Motor neuron (in vitro differentiated cells): ENCODE results near the gene UBE2F. TPM values are rescaled to one million over a fixed set of nuclear protein-coding genes. Genes with fewer than 3 reads are reported as not detected.
A peak's percentile ranks its signal among the peaks of the same experiment; 100 is the strongest.
"Not testable (repeated sequence)": the region's sequence is repeated elsewhere in the genome, so short reads cannot be mapped to it uniquely, and the experiment has no call there.

ENCODE experiments used
- ATAC-seq, 8 experiments: fragments of 200-7000 bp; cut with Tn5 transposase; replicated peaks in 6 of 8; 2 replicates each; pipeline ENCODE4 v1.8.0; 2021; ENCODE audit warnings: mild to moderate bottlenecking in 8 of 8, moderate library complexity in 8 of 8
- H3K27ac ChIP-seq, 2 donors: fragments of 250-450 bp; sonication (Bioruptor Pico); 2 replicates each; pipeline ENCODE4 v1.9.0; 2021; ENCODE audit warnings: antibody characterized with exemption in 2 of 2, mild to moderate bottlenecking in 2 of 2, moderate library complexity in 1 of 2
- H3K4me1 ChIP-seq, 2 donors: fragments of 250-450 bp; sonication (Bioruptor Pico); replicated peaks in 1 of 2; 2 replicates each; pipeline ENCODE4 v1.6.1; 2021; ENCODE audit warnings: antibody characterized with exemption in 2 of 2, mild to moderate bottlenecking in 2 of 2, moderate library complexity in 1 of 2
- H3K4me3 ChIP-seq, 5 donors: fragments of 250-450 bp; sonication (Bioruptor Pico); 2 replicates each; pipeline ENCODE4 v1.9.0; 2021; ENCODE audit warnings: antibody characterized with exemption in 5 of 5, mild to moderate bottlenecking in 5 of 5, moderate library complexity in 4 of 5
- WGBS, 10 experiments: fragments of 450-650 bp; shearing (Covaris generic); methylation state at CpG; one replicate each; pipeline ENCODE4 v1.0.0; 2022; 5-methylcytosine and 5-hydroxymethylcytosine counted together
- in situ Hi-C, 9 experiments: fragments of 400-800 bp; cut with MboI; loops; one replicate each; pipeline ENCODE4 v1.15.0; 2021; ENCODE audit warnings: low sequenced_read_pairs in 9 of 9, low pct_unique_long_range_greater_than_20kb in 2 of 9; ENCODE audit not compliant: unreplicated experiment in 9 of 9
- total RNA-seq, 8 experiments: library from RNA; unstranded; fragments of 300-600 nt; gene quantifications; 2 replicates each; pipeline versions ENCODE4 v1.2.3 to v1.2.4, GENCODE V29; 2022

The UBE2F gene
- total RNA-seq, 8 experiments from 2014 or later: 18.2 to 65.1 (median 33.0) TPM

GRCh38 chr2:238057696-238058575, 91.1 kb downstream of the UBE2F start:
- H3K4me3 ChIP-seq, H3K4me1 ChIP-seq, H3K27ac ChIP-seq, in situ Hi-C loops, ATAC-seq: not testable (repeated sequence)
- 83 to 100% (median 100%) methylated on average over 1 to 7 of the region's 44 CpGs; no CpG with 5 or more reads in 5 of the 10 experiments for WGBS, 10 experiments

- Histone ChIP-seq H3K27ac (no peak overlapping the region), H3K4me3 (peak overlapping the region in 4 of 5 donors; percentile 69 to 90 (median 80)), H3K4me1 (peaks cover 6 to 9% of the 10 kb centered on the region in 2 donors)
- 75 to 100% (median 90%) methylated on average over 1 to 3 of the region's 3 CpGs; no CpG with 5 or more reads in 2 of the 10 experiments for WGBS, 10 experiments
- no peak for ATAC-seq
- in situ Hi-C loops: no loop called here
These were observed 92.7 kb downstream of the UBE2F start for GRCh38 chr2:238059505-238059904.

- H3K27ac ChIP-seq: peak overlapping the region; percentile 88 to 94
- peaks cover 6 to 9% of the 10 kb centered on the region in 2 donors for H3K4me1 ChIP-seq
- no peak for ATAC-seq
- peak overlapping the region; percentile 60 to 90 (median 74) for H3K4me3 ChIP-seq
- in situ Hi-C loops: no loop called here
- WGBS, 10 experiments: 0 to 20% (median 5%) methylated on average over 1 to 13 of the region's 18 CpGs; no CpG with 5 or more reads in 2 of the 10 experiments
These were observed 93.3 kb downstream of the UBE2F start for GRCh38 chr2:238060096-238060541.

GRCh38 chr2:238060542-238061314, 93.9 kb downstream of the UBE2F start, which contains the start of gene SCLY:
TSS of gene SCLY (plus strand) at chr2:238061001. CDS start at chr2:238061055, 54 bp downstream.
- in situ Hi-C loops: no loop called here
- Histone ChIP-seq H3K4me1 (peaks cover 6 to 9% of the 10 kb centered on the region in 2 donors), H3K4me3 (peak within 1 kb of the TSS; percentile 60 to 90 (median 74)), H3K27ac (peak within 1 kb of the TSS; percentile 88 to 94)
- peak; percentile 89 to 98 (median 96) for ATAC-seq
- WGBS, 10 experiments: 2% methylated on average over 8 to 9 of the region's 98 CpGs; no CpG with 5 or more reads in 8 of the 10 experiments

GRCh38 chr2:238061315-238062202, 94.7 kb downstream of the UBE2F start:
- H3K27ac ChIP-seq: peak overlapping the region; percentile 13 to 46
- WGBS, 10 experiments: 0 to 43% (median 4%) methylated on average over 1 to 23 of the region's 29 CpGs; no CpG with 5 or more reads in 1 of the 10 experiments
- in situ Hi-C loops: no loop called here
- peak in 3 of 8 experiments; percentile 0 to 1 (median 0) for ATAC-seq
- peaks cover 6 to 9% of the 10 kb centered on the region in 2 donors for H3K4me1 ChIP-seq
- peak overlapping the region; percentile 60 to 90 (median 74) for H3K4me3 ChIP-seq

GRCh38 chr2:238063414-238064189, 96.8 kb downstream of the UBE2F start:
- in situ Hi-C loops: no loop called here
- peaks cover 6 to 9% of the 10 kb centered on the region in 2 donors for H3K4me1 ChIP-seq
- no peak for ATAC-seq
- WGBS, 10 experiments: 60 to 100% (median 91%) methylated on average over 1 to 7 of the region's 8 CpGs
- no peak overlapping the region for H3K27ac ChIP-seq
- no peak overlapping the region for H3K4me3 ChIP-seq

GRCh38 chr2:238064376-238064775, 97.6 kb downstream of the UBE2F start:
- H3K4me1 ChIP-seq: peaks cover 6 to 9% of the 10 kb centered on the region in 2 donors
- in situ Hi-C loops: no loop called here
- WGBS, 10 experiments: 70 to 96% (median 85%) methylated on average over 3 to 7 of the region's 7 CpGs
- no peak overlapping the region for H3K4me3 ChIP-seq
- no peak overlapping the region for H3K27ac ChIP-seq
- ATAC-seq: no peak

GRCh38 chr2:238065071-238065846, 98.4 kb downstream of the UBE2F start:
- ATAC-seq: no peak
- in situ Hi-C loops: no loop called here
- no peak overlapping the region for H3K27ac ChIP-seq
- 69 to 95% (median 81%) methylated on average over 4 to 16 of the region's 18 CpGs for WGBS, 10 experiments
- H3K4me3 ChIP-seq: no peak overlapping the region
- H3K4me1 ChIP-seq: peaks cover 4 to 5% of the 10 kb centered on the region in 2 donors

GRCh38 chr2:238066218-238066617, 99.4 kb downstream of the UBE2F start:
- in situ Hi-C loops: no loop called here
- 50 to 100% (median 91%) methylated on average over 1 to 9 of the region's 9 CpGs; no CpG with 5 or more reads in 2 of the 10 experiments for WGBS, 10 experiments
- Histone ChIP-seq H3K27ac (no peak overlapping the region), H3K4me3 (no peak overlapping the region), H3K4me1 (peaks cover 4 to 5% of the 10 kb centered on the region in 2 donors)
- no peak for ATAC-seq

GRCh38 chr2:238066718-238067117, 99.9 kb downstream of the UBE2F start:
- in situ Hi-C loops, ATAC-seq: not testable (repeated sequence)
- WGBS, 10 experiments: 93 to 100% (median 100%) methylated on average over 1 to 7 of the region's 7 CpGs; no CpG with 5 or more reads in 2 of the 10 experiments

GRCh38 chr2:238067939-238068338, 101.1 kb downstream of the UBE2F start:
- in situ Hi-C loops: no loop called here
- H3K27ac ChIP-seq: no peak overlapping the region
- no peak overlapping the region for H3K4me3 ChIP-seq
- no peaks in the 10 kb centered on the region for H3K4me1 ChIP-seq
- whole genome bisulfite sequencing, 10 experiments: 80 to 100% (median 97%) methylated on average over 1 to 7 of the region's 7 CpGs; no CpG with 5 or more reads in 5 of the 10 experiments
- ATAC-seq: no peak

More at GRCh38 chr2:238066718-238067117, 99.9 kb downstream of the UBE2F start:
- H3K27ac ChIP-seq, H3K4me3 ChIP-seq, H3K4me1 ChIP-seq: not testable (repeated sequence)
